ENCODE measurements around the gene EPB41L1.
A peak's percentile ranks its signal among the peaks of the same experiment; 100 is the strongest.

Gene EPB41L1

DNA sequence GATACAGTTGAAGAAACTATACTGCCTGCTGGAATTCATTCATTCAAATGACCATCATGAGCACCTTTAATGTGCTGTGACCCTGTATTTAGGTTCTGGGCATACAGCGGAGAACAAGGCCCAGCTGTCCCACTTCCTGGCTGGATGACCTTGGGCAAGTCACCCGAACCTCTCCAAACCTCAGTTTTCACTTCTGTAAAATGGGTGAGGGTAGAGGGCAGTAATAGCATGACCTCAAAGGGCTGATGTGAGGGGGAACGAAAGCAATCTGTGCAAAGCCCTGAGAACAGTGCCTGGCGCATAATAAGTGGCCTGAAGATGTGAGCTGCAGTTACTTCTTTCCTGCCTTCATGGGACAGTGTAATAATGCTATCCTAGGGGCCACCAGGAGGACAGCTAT lies 61.2 kb downstream of the EPB41L1 start:
- no peaks in the 10 kb centered on the region for H3K36me3 ChIP-seq (ENCODE audit: control insufficient read depth, insufficient read depth, low read length)
- H3K4me2 ChIP-seq (ENCODE audit: low read length): no peak overlapping the region
- H3K9ac ChIP-seq (ENCODE audit: low read length): no peak overlapping the region

DNA sequence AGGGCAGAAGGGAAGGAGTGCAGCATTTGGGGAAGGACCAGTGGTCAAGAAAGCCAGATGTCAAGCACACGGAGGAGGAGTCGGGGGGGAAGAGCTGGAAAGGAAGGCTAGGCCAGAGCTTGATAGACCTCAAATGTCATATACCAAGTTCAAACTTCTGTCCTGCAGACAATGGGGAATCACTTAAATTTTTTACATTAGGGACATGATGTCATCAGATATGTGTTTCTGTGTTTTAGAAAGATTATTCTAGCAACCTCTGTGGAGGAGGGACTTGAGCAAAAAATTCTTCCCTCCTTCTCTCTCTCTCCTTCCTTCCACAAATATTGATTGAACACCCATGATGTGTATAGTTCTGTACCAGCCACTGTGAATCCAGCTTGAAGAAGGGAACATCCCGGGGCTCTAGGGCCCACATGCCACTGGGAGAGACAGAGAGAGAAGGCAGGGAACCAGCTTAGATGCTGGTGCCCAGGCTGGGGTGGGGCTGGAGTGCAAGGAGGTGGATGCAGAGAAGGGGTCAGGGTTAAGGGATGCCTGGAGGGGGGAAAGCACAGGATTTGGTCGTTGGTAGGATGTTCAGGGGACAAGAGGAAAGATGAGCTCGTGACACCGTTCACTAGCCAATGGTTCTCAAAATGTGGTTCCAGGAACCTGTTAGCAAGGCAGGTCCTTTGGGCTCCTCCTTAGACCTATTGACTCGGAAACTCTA lies 61.9 kb downstream of the EPB41L1 start:
- Histone ChIP-seq H2BK120ac (ENCODE audit: low read depth, low read length) (no peak overlapping the region), H3K27ac (ENCODE audit: low read depth, low read length) (no peak overlapping the region), H2BK15ac (replicated peaks; ENCODE audit: low read depth) (no peak overlapping the region), H3K56ac (ENCODE audit: low read length) (no peak overlapping the region), H3K79me2 (ENCODE audit: control insufficient read depth, insufficient read depth, low read length) (no peaks in the 10 kb centered on the region), H3K4me2 (ENCODE audit: low read length) (no peak overlapping the region), H2AK5ac (ENCODE audit: low read length) (no peak overlapping the region), H3K79me1 (ENCODE audit: low read length) (no peaks in the 10 kb centered on the region), H4K5ac (ENCODE audit: low read length) (no peak overlapping the region), H3K27me3 (ENCODE audit: insufficient read depth, low read length, poor library complexity) (no peaks in the 10 kb centered on the region), H3K4me1 (ENCODE audit: control insufficient read depth, low read depth, low read length) (no peaks in the 10 kb centered on the region), H4K8ac (ENCODE audit: low read depth, low read length) (no peak overlapping the region), H3K9ac (ENCODE audit: low read length) (no peak overlapping the region), H3K4ac (ENCODE audit: low read depth, low read length) (no peak overlapping the region), H3K36me3 (ENCODE audit: control insufficient read depth, insufficient read depth, low read length) (no peaks in the 10 kb centered on the region), H3K4me3 (ENCODE audit: low read length) (no peak overlapping the region), H3K18ac (ENCODE audit: low read length) (no peak overlapping the region), H2BK5ac (ENCODE audit: low read length) (no peak overlapping the region), H3K23ac (ENCODE audit: low read length) (no peak overlapping the region)
- DNase-seq: no peak
- WGBS (ENCODE audit: extremely low coverage, insufficient coverage, low lambda C conversion rate): no CpG with 5 or more reads among the region's 7 CpGs

More for the DNA sequence above, 61.2 kb downstream of the EPB41L1 start:
- Histone ChIP-seq H2AK5ac (ENCODE audit: low read length) (no peak overlapping the region), H3K23ac (ENCODE audit: low read length) (no peak overlapping the region), H3K79me2 (ENCODE audit: control insufficient read depth, insufficient read depth, low read length) (no peaks in the 10 kb centered on the region), H3K4ac (ENCODE audit: low read depth, low read length) (no peak overlapping the region), H3K4me3 (ENCODE audit: low read length) (no peak overlapping the region), H2BK5ac (ENCODE audit: low read length) (no peak overlapping the region), H3K79me1 (ENCODE audit: low read length) (no peaks in the 10 kb centered on the region), H3K4me1 (ENCODE audit: control insufficient read depth, low read depth, low read length) (no peaks in the 10 kb centered on the region), H2BK120ac (ENCODE audit: low read depth, low read length) (no peak overlapping the region), H4K8ac (ENCODE audit: low read depth, low read length) (no peak overlapping the region), H3K27ac (ENCODE audit: low read depth, low read length) (no peak overlapping the region), H2BK15ac (replicated peaks; ENCODE audit: low read depth) (no peak overlapping the region), H3K27me3 (ENCODE audit: insufficient read depth, low read length, poor library complexity) (no peaks in the 10 kb centered on the region), H3K56ac (ENCODE audit: low read length) (no peak overlapping the region), H3K18ac (ENCODE audit: low read length) (no peak overlapping the region), H4K5ac (ENCODE audit: low read length) (no peak overlapping the region)
- DNase-seq: no peak
- WGBS (ENCODE audit: extremely low coverage, insufficient coverage, low lambda C conversion rate): no CpG with 5 or more reads among the region's 4 CpGs

DNA sequence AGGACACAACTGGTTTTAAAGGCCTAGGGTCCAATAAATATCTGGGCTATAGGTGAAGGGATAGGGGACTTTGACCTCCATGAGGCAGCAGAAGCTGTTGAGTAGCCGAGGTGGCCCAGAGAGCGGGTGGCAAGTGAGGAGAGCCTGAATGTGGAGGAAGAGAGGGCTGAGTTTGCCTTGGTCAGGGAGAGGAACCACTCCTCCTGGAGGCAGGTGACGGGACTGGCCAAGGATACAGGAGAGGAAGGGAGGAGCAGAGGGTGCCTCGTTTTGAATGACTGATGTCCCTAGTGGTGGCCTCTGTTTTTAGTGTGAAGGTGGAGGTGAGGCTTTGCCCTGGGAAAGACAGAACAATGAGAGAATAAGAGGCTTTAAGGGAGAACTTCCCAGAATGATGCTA lies 62.7 kb downstream of the EPB41L1 start:
- Histone ChIP-seq H3K79me2 (ENCODE audit: control insufficient read depth, insufficient read depth, low read length) (no peaks in the 10 kb centered on the region), H3K4me3 (ENCODE audit: low read length) (no peak overlapping the region), H3K36me3 (ENCODE audit: control insufficient read depth, insufficient read depth, low read length) (no peaks in the 10 kb centered on the region), H3K4ac (ENCODE audit: low read depth, low read length) (no peak overlapping the region), H3K56ac (ENCODE audit: low read length) (no peak overlapping the region), H3K27me3 (ENCODE audit: insufficient read depth, low read length, poor library complexity) (no peaks in the 10 kb centered on the region), H3K23ac (ENCODE audit: low read length) (no peak overlapping the region), H3K4me1 (ENCODE audit: control insufficient read depth, low read depth, low read length) (no peaks in the 10 kb centered on the region), H3K79me1 (ENCODE audit: low read length) (no peaks in the 10 kb centered on the region), H3K4me2 (ENCODE audit: low read length) (no peak overlapping the region), H3K9ac (ENCODE audit: low read length) (no peak overlapping the region), H2BK15ac (replicated peaks; ENCODE audit: low read depth) (no peak overlapping the region), H2AK5ac (ENCODE audit: low read length) (no peak overlapping the region), H3K18ac (ENCODE audit: low read length) (no peak overlapping the region), H2BK5ac (ENCODE audit: low read length) (no peak overlapping the region), H2BK120ac (ENCODE audit: low read depth, low read length) (no peak overlapping the region), H4K5ac (ENCODE audit: low read length) (no peak overlapping the region), H4K8ac (ENCODE audit: low read depth, low read length) (no peak overlapping the region), H3K27ac (ENCODE audit: low read depth, low read length) (no peak overlapping the region)
- peak; percentile 90 for DNase-seq
- WGBS (ENCODE audit: extremely low coverage, insufficient coverage, low lambda C conversion rate): no CpG with 5 or more reads among the region's 4 CpGs

DNA sequence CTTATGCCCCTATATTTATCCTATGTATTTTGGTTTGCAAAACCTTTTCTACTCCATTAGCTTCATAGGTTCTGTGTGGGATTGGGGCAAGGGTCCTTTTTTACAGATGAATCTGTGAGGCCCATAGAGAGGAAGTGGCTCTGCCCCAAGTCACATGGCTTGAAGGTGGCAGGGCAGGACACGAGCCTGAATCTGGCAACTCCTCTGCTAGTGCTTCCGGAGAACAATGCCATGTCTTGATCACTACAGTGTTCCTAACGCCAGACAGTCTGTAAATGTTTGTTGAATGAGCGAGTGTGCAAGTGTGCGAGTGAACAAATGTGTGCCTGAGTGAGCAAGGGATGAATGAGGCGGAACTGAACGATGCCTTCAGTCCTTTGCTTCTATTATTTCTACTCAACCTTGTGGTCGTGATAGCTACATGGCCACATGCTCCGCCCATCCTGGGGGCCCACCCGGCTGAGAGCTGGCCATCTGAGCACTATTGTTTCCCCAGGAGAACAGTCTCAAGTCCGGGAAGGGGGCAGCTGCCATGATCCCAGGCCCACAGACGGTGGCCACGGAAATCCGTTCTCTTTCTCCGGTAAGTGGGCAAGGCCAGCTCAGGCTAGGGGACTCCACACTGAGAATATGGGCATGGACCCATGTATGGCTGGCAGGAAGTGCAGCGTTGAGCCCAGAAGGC lies 64.0 kb downstream of the EPB41L1 start:
- no peak overlapping the region for H4K5ac ChIP-seq (ENCODE audit: low read length)
- H3K18ac ChIP-seq (ENCODE audit: low read length): no peak overlapping the region
- no peak overlapping the region for H3K23ac ChIP-seq (ENCODE audit: low read length)
- no peak overlapping the region for H3K56ac ChIP-seq (ENCODE audit: low read length)
- no peak overlapping the region for H2BK15ac ChIP-seq (replicated peaks; ENCODE audit: low read depth)
- no peak overlapping the region for H2BK120ac ChIP-seq (ENCODE audit: low read depth, low read length)
- H3K4me3 ChIP-seq (ENCODE audit: low read length): no peak overlapping the region
- H3K9ac ChIP-seq (ENCODE audit: low read length): no peak overlapping the region
- H2BK5ac ChIP-seq (ENCODE audit: low read length): no peak overlapping the region
- no CpG with 5 or more reads among the region's 16 CpGs for WGBS (ENCODE audit: extremely low coverage, insufficient coverage, low lambda C conversion rate)
- no peak overlapping the region for H2AK5ac ChIP-seq (ENCODE audit: low read length)
- H3K4me1 ChIP-seq (ENCODE audit: control insufficient read depth, low read depth, low read length): no peaks in the 10 kb centered on the region
- no peaks in the 10 kb centered on the region for H3K36me3 ChIP-seq (ENCODE audit: control insufficient read depth, insufficient read depth, low read length)
- H4K8ac ChIP-seq (ENCODE audit: low read depth, low read length): no peak overlapping the region
- no peaks in the 10 kb centered on the region for H3K79me2 ChIP-seq (ENCODE audit: control insufficient read depth, insufficient read depth, low read length)
- H3K79me1 ChIP-seq (ENCODE audit: low read length): no peaks in the 10 kb centered on the region
- no peak overlapping the region for H3K4ac ChIP-seq (ENCODE audit: low read depth, low read length)
- no peak overlapping the region for H3K4me2 ChIP-seq (ENCODE audit: low read length)
- H3K27ac ChIP-seq (ENCODE audit: low read depth, low read length): no peak overlapping the region
- DNase-seq: no peak
- H3K27me3 ChIP-seq (ENCODE audit: insufficient read depth, low read length, poor library complexity): no peaks in the 10 kb centered on the region

DNA sequence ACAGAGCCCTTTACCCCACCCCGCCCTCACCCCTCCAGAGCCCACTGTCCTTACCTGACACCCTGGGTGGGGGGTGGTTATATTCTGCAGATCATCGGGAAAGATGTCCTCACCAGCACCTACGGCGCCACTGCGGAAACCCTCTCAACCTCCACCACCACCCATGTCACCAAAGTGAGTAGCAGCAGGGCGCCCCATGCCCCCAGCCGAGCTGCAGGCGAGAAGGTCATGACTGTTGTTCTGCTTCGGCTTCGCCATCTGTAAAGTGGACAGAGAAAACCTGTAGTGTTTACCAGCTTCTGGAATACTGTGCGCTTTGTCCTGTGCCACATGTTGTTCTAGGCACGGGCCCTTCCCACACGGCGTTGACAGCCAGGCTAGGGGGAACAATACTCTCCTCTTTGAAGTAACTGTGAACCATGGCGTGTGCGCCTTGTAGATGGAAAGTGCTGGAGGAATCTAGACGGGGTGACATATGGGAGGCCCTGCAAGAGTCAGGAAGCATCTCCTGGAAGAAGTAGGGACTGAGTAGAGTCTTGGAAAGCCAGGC lies 65.2 kb downstream of the EPB41L1 start:
- Histone ChIP-seq H3K36me3 (ENCODE audit: control insufficient read depth, insufficient read depth, low read length) (no peaks in the 10 kb centered on the region), H3K4me3 (ENCODE audit: low read length) (no peak overlapping the region), H3K79me2 (ENCODE audit: control insufficient read depth, insufficient read depth, low read length) (no peaks in the 10 kb centered on the region), H3K4me2 (ENCODE audit: low read length) (no peak overlapping the region), H3K23ac (ENCODE audit: low read length) (no peak overlapping the region), H3K18ac (ENCODE audit: low read length) (no peak overlapping the region), H4K5ac (ENCODE audit: low read length) (no peak overlapping the region), H2BK120ac (ENCODE audit: low read depth, low read length) (no peak overlapping the region), H3K4me1 (ENCODE audit: control insufficient read depth, low read depth, low read length) (no peaks in the 10 kb centered on the region), H2BK15ac (replicated peaks; ENCODE audit: low read depth) (no peak overlapping the region), H3K56ac (ENCODE audit: low read length) (no peak overlapping the region), H3K9ac (ENCODE audit: low read length) (no peak overlapping the region), H2AK5ac (ENCODE audit: low read length) (no peak overlapping the region), H2BK5ac (ENCODE audit: low read length) (no peak overlapping the region), H3K27ac (ENCODE audit: low read depth, low read length) (no peak overlapping the region), H3K27me3 (ENCODE audit: insufficient read depth, low read length, poor library complexity) (no peaks in the 10 kb centered on the region), H3K4ac (ENCODE audit: low read depth, low read length) (no peak overlapping the region), H3K79me1 (ENCODE audit: low read length) (no peaks in the 10 kb centered on the region), H4K8ac (ENCODE audit: low read depth, low read length) (no peak overlapping the region)
- no CpG with 5 or more reads among the region's 17 CpGs for WGBS (ENCODE audit: extremely low coverage, insufficient coverage, low lambda C conversion rate)
- no peak for DNase-seq

Measured in mesendoderm (in vitro differentiated cells).